Body of pancreas (tissue), 4 donors: ENCODE results near the gene C16orf46.

Source experiments
- POLR2A ChIP-seq, 3 donors: fragments of 450-650 bp; IDR thresholded peaks; one replicate each; pipeline ENCODE4 v1.6.1; 2016; ENCODE audit warnings: antibody characterized with exemption in 3 of 3, mild to moderate bottlenecking in 2 of 3
- TF ChIP-seq, protein P1 (sequence below), 7 experiments: fragments of 450-650 bp in 4 of 7; fragments of 200-600 bp in 3 of 7; sonication (generic) in 3 of 7; IDR thresholded peaks; one replicate each; pipeline ENCODE4 v1.5.1; 2016 to 2019; ENCODE audit warnings: antibody characterized with exemption in 7 of 7

DNA sequence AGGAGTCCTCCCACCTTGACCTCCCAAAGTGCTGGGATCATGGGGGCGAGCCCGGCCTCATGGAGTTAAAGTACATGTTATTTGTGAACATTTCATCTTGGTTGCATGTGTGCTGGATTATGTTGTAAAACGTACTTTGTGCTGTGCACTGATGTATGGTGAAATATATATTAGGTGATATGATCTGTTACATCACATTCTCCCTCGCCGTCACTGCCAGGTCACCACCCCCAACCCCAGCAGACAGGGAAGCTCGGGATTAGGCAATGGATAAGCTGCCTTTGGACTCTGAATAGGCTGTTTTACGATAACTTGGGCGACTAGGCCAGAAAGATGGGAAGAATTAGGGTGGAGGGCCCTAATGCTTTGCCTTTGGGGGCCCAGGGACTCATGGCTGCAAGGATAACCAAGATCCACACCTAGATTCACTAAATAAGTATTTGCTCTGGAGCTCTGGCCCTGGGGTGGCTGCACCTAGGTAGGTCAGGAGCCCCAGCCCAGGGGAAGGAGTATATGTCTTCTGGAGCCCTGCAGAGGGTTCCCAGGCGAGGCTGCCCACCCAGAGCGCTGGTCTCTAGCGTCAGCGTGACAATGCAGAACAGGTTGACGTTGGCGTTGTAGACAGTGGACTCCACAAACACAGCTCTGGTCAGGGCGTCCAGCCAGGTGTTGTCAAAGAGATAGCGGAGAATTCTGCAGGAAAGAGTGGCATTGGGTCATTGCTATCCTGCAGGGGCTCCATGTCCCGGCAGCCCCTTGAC lies 46.2 kb upstream of the C16orf46 start:
- TF ChIP-seq, protein P1, sequence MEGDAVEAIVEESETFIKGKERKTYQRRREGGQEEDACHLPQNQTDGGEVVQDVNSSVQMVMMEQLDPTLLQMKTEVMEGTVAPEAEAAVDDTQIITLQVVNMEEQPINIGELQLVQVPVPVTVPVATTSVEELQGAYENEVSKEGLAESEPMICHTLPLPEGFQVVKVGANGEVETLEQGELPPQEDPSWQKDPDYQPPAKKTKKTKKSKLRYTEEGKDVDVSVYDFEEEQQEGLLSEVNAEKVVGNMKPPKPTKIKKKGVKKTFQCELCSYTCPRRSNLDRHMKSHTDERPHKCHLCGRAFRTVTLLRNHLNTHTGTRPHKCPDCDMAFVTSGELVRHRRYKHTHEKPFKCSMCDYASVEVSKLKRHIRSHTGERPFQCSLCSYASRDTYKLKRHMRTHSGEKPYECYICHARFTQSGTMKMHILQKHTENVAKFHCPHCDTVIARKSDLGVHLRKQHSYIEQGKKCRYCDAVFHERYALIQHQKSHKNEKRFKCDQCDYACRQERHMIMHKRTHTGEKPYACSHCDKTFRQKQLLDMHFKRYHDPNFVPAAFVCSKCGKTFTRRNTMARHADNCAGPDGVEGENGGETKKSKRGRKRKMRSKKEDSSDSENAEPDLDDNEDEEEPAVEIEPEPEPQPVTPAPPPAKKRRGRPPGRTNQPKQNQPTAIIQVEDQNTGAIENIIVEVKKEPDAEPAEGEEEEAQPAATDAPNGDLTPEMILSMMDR (IDR thresholded peaks at IDR 0.05) = no peak
- no peak for TF ChIP-seq POLR2A (IDR thresholded peaks at IDR 0.05)
